KBM-7 (cell line): ENCODE data around the gene ALDH1L2.
"Not testable (repeated sequence)": the region's sequence is repeated elsewhere in the genome, so short reads cannot be mapped to it uniquely, and the experiment has no call there.

ENCODE experiments used
- DNase-seq: peaks from one replicate; pipeline ENCODE4 v3.0.0-alpha.2; 2015
- in situ Hi-C: fragments of 300-500 bp; cut with MboI; formaldehyde crosslinking; loops from 2 replicates; pipeline ENCODE4 v1.14.3; 2020; ENCODE audit warnings: low sequenced_read_pairs, low pct_unique_long_range_greater_than_20kb, mixed read lengths

Gene ALDH1L2

DNA sequence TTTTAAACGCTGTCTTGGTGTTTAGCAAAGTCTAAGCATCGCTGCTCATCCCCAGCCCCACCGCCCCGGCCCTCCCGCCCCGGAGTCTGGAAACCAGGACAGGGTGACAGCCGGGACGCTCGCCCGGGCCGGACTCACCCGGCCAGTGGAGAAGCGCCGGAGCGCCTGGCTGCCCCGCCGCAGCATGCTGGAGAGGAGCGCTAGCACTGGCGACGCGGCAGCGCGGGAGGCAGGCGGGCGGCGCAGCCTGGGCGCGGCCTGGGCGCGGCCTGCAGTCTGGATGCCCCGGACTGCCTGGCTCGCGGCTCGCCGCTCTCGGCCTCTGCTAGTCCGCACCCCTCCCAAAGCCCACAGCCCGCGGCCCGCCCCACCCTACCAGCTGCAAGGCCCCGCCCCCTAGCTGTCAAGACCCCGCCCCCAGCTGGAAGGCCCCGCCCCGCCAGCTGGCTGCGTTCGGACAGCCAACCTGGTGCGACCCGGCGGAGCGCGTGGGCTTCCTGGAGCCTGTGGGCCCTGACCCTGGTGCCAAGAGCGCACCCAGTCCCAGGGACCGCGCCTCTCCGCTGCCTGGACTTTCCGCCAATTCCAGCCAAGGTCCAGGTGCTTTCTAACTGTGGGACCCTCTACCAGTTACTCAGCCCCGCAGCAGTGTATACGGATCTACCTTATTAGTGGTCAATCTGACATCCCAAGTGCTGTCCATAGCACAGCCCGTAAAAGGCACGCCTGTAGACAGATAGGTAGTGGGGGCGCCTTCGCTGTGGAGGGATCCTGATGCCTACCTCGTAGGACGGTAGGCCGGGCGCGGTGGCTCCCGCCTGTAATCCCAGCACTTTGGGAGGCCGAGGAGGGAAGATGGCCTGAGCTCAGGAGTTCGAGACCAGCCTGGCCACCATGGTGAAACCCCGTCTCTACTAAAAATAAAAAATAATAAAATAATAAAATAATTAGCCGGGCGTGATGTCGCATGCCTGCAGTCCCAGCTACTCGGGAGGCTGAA lies at the start of gene ALDH1L2:
Gene ALDH1L2 (minus strand): TSS at position 208 of the 1,000 bp plus-strand sequence. CDS start 22 bp downstream, at position 186.
- no peak for DNase-seq
- in situ Hi-C loops: no loop called here

DNA sequence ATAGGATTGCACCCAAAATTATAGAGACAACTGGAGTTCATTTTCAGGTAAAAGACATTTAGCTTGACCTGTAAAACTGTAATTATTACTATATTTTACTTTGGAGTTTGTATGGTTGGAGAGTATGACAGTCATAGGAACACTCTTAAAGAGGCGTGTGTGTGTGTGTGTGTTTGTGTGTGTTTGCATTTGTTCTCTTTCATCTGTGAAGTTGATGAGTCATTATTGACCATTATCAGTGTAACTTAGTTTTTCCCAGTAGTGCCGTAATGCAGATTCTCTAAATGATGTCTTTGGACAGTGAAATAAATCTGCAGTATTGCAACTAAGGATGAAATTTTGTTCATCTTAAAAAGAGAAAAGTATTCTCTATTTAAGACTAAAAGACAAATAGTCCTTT lies 36.3 kb upstream of the ALDH1L2 start:
- in situ Hi-C loops: no loop called here
- DNase-seq: no peak

DNA sequence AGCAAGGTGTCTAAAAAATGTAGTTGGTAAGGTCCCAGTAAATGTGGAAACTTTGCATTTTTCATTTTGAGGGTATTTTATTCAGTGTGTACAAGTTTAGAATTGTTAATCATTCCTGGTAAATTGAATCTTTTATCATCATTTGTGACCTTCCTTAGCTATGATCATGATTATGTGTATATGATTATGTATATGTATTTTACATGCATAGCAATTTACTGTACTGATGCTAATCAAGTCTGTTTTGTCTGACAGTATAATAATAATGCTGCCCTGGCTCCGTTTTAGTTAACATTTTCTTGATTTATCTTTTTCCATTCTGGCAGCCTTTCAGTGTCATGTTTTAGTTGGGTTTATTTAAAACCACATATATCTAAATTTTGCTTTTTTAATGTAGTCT lies 32.7 kb upstream of the ALDH1L2 start:
- no peak for DNase-seq
- in situ Hi-C loops: no loop called here

- in situ Hi-C loops: no loop called here
- DNase-seq: no peak
Measured at GRCh38 chr12:105113094-105113493, 28.8 kb upstream of the ALDH1L2 start.

DNA sequence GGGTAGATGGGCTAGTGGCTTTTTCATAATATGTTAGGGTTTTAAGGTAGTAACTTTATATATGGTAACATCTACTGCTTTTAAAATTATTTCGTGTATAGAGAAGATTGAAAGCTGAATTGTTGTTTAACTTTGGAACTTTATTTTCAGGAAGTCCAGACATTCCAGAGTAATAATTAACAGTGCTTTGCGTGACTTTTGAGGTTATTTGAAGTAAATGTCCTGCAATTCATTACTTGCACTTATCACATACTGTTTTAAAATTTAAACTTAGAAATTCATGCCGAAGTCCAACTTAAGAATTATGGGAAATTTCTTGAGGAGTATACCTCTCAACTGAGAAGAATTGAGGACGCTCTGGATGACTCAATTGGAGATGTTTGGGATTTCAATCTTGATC lies 26.6 kb upstream of the ALDH1L2 start:
- no peak for DNase-seq
- in situ Hi-C loops: no loop called here

- DNase-seq: peak; percentile 42
- in situ Hi-C loops: no loop called here
Measured at GRCh38 chr12:105109465-105110212, 25.4 kb upstream of the ALDH1L2 start.

DNA sequence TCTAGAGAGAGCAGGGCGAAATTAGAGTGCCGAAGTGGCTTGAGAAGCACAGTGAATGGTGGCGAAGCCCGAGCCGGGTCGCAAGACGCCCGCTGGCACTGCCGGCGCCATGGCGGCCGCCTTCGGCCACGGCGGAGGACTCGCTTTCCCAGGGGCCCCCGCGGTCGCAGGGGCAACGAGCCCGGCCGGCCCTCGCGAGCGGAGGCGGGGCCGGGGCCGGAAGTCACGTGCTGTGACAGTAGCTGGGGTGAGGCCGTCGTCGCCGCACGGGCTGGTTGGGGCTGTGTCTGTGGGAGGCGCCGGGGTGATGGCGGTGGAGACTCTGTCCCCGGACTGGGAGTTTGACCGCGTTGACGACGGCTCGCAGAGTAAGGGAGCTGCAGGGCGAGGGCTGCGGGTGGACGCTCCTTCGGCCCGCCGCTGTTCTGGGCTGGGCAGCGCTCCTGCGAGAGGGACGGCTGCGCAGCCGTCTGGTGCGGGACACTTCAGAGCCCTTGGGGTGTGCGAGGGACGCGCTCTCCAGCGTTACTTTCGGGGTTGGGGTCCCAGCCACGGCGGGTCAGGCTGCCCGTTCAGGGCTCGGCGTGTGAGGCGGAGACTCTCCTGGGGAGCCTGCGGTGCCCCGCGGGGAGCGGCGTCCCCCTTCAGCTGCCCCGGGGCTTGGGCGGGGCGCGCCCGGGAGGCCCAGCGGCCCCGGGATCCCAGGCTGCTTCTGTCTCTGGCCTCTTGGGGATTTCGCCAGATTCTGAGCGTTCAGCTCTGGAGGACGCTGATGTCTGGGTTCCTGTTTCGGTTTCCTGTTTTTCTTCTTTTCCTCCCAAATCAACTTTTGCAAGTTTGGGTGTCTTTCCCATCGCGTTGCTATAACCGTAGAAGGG lies 23.5 kb upstream of the ALDH1L2 start, which contains the start of gene WASHC4:
Gene WASHC4 (plus strand): TSS at position 238 of the 878 bp plus-strand sequence. CDS start 70 bp downstream, at position 308.
- in situ Hi-C loops: no loop called here
- DNase-seq: peak; percentile 95

- no peak for DNase-seq
- in situ Hi-C loops: no loop called here
Measured at GRCh38 chr12:105107171-105107493, 22.9 kb upstream of the ALDH1L2 start.

- peak; percentile 14 for DNase-seq
Measured at GRCh38 chr12:105106621-105107020, 22.4 kb upstream of the ALDH1L2 start.

GRCh38 chr12:105104762-105105161 lies 20.5 kb upstream of the ALDH1L2 start:
- in situ Hi-C loops: no loop called here
- no peak for DNase-seq

More at GRCh38 chr12:105106621-105107020, 22.4 kb upstream of the ALDH1L2 start:
- in situ Hi-C loops: no loop called here

DNA sequence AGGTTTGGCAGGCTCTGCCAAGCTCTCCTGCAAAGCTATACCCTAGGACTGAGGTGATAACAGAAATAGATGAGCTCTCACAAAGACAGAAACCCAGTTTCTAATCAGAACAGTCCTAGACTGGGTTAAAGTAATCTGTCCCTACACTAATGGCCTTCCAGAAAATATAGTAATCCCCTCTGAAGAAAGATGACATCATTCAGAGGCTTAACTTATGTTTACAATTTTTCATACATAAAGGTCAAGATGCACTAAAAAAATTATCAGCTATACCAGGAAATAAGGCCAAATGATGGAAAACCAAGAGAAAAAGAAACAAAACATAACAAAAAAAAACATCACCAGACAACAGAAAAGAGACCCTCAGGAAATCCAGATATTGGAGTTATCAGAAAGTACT lies 18.4 kb upstream of the ALDH1L2 start:
- no peak for DNase-seq
- in situ Hi-C loops: no loop called here

DNA sequence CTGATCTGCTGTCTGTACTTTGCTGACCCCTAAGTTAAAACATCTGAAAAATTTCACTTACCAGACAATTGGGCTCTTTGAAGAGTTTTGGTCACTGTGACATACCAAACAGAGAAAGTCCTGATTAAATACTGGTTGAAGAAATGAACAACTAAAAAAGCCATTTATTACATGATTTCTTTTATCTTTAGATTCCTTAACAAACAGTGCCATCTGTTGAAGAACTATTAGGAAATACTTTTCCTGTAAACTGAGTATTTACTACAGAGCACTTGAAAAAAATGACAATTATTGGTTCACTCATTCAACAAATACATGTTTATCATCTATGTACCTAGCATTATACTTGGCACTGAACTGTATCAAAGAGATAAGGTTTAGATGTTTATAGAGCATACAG lies 16.7 kb upstream of the ALDH1L2 start:
- in situ Hi-C loops: no loop called here
- DNase-seq: no peak

GRCh38 chr12:105100207-105100985 lies 16.1 kb upstream of the ALDH1L2 start:
- no peak for DNase-seq
- in situ Hi-C loops: no loop called here

GRCh38 chr12:105099356-105099755 lies 15.1 kb upstream of the ALDH1L2 start:
- in situ Hi-C loops: no loop called here
- peak; percentile 61 for DNase-seq

DNA sequence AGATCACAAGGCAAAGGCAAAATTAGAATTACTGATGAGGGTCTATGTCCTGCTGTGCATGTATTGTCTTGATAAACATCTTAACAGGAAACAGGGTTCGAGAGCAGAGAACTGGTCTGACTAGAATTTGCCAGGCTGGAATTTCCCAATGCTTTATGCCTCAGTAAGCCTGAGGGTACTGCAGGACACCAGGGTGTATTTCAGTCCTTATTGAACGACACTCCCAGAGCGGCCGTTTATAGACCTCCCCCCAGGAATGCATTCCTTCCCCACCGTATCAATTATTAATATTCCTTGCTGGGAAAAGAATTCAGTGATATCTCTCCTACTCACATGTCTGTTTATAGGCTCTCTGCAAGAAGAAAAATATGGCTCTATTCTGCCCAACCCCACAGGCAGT lies 11.1 kb upstream of the ALDH1L2 start:
- in situ Hi-C loops: not testable (repeated sequence)
- peak; percentile 24 for DNase-seq

- in situ Hi-C loops: no loop called here
- no peak for DNase-seq
Measured at GRCh38 chr12:105092336-105092735, 8.1 kb upstream of the ALDH1L2 start.

DNA sequence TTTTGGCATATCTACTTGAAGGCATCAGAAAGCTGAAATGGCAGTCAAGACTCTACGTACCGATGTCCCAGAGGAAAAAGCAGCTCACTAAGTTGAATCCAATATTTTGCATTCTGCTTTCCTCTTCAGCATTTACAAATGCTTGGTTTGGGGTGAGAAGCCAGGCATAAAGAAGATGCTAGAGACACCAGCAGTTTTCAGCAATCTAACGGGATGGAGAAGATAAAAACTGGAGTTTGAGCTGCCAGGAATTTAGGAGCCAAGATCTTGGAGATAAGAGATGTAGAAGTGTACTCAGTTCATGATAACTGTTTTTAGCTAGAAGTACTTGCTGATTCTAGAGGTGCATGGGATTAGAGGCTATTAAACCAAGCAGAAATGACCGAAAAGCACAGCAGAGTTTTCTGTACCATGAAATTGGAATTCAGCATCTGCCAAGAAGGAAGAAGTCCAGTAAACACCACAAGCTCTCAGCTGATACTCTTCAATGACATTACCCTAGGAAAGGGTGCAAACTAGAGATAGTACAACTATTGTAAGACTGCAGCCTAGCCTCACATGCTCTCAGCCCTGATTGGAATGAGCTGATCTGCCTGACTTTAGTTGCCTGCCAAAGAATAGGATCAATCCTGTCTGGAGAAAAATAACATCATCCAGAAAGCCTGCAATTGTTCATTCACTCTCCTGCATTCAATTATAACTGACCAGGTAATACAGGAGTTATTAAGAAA lies 7.4 kb upstream of the ALDH1L2 start:
- in situ Hi-C loops: no loop called here
- no peak for DNase-seq

- no peak for DNase-seq
- in situ Hi-C loops: no loop called here
Measured at GRCh38 chr12:105090361-105090760, 6.1 kb upstream of the ALDH1L2 start.
